NCI-H446 treated with DMSO at 0.1 percent for 48 hours (cell line): ENCODE measurements around the gene KANSL1.
"Not testable (repeated sequence)": the region's sequence is repeated elsewhere in the genome, so short reads cannot be mapped to it uniquely, and the experiment has no call there.

Experiments used
- DNase-seq: peaks from one replicate; lab custom pipeline; 2025; lab: John Stamatoyannopoulos, UW

Gene KANSL1

DNA sequence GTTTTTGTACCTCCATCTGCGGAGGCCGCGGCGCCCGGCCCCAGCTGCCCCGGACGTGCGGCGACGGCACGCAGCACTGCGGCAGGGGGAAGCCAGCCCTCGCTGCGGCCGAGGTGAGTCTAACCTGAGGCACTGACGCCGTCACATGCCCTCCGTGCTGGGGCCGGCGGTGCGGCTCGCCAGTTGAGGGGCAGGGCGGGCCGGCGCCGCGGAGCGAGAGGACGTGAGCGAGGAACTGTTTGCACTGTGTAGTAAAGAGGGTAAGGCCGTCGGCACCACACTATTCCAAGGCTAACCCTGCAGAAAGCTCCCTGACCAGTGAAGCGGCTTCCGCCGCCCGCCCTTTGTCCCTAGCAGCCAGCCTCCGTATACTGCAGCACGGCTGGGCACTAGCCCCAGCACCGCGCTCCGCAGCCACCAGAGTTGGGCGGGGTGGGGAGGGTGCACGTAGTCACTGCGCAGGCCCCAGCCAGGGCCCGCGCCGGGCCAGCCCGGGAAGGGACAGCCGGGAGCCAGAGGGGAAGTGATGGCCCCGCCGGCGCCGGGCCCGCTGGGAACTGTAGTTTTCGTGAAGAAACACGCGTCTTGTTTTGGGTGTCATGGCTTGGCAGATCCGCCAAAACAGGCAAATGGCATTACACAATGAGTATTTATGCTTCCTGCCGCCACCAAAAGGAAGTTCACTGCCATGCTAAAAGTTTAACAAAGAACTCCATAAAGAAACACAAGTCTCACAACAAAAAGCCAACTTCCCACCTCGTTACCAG, 580 bp upstream of the KANSL1 start:
- DNase-seq, result peak; percentile 93

DNA sequence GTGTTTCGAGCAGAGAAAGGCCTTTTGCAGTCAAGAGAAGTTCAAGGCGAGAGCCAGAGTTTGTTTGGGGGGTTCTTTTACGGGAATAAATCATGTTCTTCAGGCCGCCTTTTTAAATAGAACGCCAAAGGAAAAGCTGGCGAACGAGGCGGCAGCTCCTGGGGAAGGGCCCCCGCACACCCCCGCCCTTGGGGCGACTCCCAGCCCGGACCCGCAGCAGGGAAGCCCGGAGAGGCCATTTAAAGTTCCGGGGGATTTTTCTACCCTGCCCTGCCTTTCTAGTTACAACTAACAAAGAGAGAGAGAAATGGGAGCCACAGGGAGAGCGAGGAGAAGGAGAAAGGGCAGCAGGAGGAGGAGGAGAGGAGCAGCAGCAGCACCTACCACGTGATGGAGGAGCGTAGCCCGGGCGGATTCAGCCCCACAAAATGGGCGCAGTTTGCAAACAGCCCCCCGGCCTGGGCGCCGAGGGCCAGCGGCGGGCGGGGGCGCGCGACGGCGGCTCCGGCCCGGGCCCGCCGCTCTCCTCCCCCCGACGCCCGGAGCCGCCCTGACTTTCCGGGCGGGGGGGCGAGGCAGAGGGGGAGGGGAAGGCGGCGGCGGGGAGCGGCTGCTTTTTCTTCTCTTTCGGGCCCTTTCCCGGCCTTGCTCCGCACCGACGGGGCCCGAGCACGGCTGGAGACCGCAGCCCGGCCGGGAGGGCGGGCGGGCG, 634 bp downstream of the KANSL1 start:
- peak; percentile 61 for DNase-seq

DNA sequence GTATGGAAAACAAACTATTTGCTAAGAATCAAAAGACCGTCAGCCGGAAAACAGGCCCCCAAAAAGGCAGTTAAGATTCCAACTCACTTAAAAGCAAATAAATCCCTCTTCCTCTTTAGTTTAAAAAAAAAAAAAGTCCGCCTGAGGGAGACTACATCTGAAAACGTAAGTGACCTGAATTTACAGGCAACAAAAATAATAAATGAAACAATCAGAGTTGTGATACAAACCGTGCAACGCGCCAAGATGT, 1.1 kb downstream of the KANSL1 start:
- DNase-seq, result no peak

DNA sequence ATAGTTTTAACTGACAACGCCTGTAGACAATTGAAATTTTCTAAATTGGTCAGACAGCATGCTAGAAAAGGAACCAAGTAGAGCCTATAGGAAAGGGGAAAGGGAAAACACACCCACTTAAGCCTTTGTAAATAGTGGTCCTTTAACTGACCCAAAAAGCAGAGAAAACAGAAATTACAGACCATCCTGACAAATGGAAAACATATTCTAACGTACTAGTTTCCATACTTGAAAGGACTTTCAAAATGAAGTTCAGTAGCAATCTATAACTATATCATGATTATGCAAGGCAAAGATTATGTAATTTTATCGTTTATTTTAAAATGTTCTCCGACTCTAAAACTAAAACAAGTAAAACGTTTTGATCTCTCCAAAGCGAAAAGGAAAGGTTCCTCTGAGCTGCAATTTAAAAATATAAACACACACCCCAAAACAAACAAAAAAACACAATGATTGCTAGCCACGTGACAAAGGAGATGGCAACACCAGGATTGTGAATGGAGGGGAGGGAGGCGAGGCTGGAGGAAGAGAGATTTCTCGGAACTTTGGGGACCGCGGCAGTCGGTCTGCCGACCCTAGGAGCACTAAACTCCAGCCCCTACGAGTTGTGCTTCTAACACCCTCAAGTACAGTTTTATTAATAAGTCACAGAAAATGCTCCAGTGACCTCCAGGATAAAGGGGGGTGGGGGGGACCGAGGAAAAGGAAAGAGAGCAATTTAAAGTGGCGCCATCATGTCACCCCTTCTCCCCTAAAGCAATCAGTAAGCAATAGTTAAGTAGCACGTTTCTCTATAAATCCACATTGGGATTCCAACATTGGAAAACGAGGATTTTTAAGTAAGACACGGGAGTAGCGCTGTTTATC, 1.7 kb downstream of the KANSL1 start:
- DNase-seq, result no peak

DNA sequence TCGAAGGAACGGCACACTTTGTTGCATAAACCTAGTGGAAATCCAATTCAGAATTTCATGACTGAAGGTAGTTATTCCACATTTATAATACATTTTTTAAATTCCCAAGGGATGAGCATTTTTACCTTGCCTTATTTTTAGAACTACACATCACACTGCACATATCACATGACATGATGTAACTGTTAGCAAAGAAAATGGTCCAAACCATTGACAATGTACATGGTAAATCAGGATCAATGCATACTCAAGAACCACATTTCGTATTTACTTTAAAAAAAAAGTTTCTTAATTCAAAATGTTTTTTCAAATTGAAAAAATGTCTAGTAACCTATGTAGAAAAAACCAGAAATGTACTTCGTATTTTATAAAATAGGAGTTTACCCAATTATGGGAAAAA, 2.5 kb downstream of the KANSL1 start:
- no peak for DNase-seq

DNA sequence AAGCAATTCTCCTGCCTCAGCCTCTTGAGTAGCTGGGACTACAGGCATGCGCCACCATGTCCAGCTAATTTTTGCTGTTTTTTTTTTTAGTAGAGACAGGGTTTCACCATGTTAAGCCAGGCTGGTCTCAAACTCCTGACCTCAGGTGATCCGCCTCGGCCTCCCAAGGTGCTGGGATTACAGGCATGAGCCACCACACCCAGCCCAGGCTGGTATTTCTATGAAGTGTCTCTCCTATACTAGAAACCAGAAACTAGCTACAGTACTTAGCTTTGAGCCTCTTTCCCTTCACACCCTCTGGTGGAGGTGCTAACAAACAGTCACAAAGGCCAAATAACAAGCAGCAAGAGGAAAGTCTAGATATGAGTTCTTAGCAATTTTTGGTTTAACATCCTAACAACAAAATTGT, 6.4 kb downstream of the KANSL1 start:
- not testable (repeated sequence) for DNase-seq

DNA sequence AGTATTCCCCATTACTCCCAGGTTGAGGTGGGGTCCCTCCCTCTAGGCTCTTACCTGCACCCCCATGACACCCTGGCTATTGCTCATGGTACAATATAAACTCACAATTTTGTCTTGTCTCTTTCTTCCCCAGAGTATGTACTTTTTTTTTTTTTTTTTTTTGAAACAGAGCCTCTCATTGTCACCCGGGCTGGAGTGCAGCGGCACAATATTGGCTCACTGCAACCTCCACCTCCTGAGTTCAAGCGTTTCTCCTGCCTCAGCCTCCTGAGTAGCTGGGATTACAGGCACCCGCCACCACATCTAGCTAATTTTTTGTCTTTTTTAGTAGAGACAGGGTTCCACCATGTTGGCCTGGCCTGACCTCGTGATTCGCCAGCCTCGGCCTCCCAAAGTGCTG, 8.5 kb downstream of the KANSL1 start:
- DNase-seq, result no peak

DNA sequence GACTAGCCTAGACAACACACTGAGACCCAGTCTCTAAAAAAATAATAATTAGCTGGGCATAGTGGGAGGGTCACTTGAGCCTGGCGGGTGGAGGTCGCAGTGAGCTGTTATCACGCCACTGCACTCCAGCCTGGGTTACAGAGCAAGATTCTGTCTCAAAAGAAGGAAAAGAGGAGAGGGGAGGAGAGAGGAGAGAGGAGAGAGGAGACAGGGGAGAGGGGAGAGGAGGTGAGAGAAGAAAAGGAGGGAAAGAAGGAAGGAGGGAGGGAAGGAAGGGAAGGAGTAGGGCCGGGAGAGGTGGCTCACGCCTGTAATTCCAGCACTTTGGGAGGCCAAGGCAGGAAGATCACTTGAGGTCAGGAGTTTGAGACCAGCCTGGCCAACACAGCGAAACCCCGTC, 9.8 kb downstream of the KANSL1 start:
- not testable (repeated sequence) for DNase-seq

DNA sequence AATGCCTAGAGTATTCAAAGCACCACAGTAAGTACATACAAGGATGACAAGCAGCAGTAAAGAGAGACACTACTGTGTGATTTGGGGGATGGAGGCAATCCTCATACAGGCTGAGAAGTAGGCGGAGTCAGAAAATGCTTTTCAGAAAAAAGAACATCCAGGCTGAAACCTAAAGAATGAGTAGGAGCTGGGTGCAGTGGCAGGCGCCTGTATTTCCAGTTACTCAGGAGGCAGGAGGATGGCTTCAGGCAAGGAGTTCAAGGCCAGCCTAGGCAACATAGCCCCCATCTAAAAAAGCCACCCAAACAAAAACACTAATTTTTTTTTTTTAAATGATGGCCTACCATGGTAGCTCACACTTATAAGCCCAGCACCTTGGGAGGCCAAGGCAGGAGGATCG, 10.3 kb downstream of the KANSL1 start:
- DNase-seq, result no peak

DNA sequence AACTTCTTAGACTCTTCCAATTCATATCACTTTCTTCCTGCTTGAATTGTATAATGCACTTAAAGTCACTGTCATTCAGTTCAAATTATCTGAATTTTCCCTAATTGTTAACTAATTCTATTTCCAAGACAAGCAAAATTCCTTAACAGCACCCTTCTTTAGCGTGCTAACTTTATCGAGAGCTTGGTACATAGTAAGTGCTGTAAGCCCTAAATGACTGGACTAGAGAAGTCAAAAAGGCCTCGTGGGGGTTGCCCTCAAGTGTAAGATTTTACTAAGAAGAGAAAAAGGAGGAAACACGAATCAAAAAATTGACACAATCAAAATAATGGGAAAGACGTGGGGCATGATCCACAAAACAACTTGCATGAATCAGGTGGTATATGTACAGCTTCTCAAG, 11.3 kb downstream of the KANSL1 start:
- DNase-seq, result no peak

DNA sequence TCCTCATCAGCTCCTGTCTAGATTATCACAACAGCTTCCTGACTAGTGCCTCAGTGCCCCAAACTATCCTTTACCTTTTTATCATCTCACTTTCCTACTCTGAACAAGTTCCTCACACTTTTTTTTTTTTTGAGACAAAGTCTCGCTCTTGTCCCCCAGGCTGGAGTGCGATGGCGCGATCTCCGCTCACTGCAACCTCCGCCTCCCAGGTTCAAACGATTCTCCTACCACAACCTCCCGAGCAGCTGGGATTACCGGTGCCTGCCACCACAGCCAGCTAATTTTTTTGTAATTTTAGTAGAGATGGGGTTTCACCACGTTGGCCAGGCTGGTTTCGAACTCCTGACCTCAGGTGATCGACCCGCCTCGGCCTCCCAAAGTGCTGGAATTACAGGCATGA, 11.9 kb downstream of the KANSL1 start:
- not testable (repeated sequence) for DNase-seq

DNA sequence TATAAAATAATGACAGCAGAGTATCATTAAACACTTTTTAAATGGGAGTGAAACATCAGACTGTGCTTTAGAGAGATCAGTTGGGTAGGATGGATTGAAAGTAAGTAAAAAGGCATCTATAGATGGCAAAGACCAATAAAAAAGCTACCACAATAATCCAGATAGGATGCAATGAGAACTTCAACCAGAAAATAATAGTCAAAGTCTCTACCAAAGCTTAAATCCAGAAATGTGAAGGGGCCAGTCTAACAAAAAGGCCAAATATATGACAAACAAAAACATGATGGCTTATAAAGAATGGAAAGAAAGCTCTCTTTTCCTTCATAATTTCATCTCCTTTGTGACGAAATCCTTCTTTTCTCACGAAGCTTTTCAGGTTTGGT, 12.3 kb downstream of the KANSL1 start:
- no peak for DNase-seq

DNA sequence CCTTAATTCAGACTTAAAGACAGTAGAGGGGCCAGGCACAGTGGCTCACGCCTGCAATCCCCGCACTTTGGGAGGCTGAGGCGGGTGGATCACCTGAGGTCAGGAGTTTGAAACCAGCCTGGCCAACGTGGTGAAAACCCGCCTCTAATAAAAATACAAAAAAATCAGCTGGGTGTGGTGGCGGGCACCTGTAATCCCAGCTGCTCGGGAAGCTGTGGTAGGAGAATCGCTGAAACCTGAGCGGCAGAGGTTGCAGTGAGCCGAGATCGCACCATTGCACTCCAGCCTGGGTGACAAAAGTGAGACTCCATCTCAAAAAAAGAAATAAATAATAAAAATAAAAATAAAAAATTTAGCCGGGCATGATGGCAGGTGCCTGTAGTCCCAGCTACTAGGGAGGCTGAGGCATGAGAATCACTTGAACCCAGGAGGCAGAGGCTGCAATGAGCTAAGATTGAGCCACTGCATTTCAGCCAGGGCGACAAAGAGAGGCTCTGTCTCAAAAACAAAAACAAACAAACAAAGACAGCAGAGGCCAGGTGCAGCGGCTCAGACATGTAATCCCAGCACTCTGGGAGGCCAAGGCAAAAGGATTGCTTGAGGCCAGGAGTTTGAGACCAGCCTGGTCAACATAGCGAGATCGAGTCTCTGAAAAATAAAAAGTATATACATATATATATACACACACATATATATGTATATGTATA, 12.9 kb downstream of the KANSL1 start:
- DNase-seq, result not testable (repeated sequence)

DNA sequence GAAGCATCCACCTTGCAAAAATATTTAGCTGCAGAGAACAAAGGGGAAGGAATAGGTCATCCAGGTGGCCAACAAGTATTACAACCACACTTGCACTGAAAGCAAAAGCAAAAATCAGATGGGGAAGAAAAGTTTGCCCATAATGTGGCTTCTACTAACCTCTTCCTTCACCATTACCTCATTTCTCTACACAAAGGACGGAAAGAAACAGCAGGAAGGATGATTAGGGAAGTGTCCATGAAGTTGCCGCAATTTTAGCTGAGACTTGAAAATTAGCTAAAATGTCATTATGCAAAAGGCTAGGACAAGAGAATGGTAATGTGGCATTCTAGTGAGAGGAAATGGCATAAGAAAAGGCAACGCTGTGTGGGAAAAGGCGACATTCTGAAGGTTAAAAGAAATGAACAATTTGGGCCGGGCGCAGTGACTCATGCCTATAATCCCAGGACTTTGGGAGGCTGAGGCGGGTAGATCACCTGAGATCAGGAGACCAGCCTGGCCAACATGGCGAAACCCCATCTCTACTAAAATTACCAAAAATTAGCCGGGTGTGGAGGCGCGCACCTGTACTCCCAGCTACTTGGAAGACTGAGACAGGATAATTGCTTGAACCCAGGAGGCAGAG, 13.7 kb downstream of the KANSL1 start:
- no peak for DNase-seq

DNA sequence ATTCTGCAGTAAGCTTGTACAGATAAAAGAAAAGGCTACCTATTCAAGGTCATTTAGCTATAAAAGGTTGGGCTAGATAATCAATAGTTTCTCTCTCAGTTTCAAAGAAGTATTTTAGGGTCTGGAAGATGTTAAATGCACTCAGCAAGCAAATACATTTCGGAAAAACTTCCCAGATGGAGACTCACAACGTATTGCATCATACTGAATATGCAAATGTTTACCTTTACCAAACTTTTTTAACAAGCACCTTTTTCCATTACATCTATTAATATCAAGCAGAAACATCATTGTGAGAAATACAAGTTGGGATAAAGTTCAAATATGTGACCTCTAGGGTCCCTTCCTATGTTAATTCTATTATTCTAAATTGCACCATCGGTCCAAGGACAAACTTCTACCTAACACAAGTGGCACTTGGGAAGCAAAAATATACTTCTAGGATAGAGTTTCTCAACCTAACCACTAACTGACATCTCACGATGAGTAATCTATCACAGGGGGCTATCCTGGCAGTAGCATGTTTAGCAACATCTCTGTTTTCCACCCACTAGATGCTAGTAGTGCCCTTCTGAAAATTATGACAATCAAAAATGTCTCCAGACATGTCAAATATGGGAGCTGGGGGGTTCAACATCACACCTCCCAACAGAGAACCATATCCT, 14.5 kb downstream of the KANSL1 start:
- no peak for DNase-seq

DNA sequence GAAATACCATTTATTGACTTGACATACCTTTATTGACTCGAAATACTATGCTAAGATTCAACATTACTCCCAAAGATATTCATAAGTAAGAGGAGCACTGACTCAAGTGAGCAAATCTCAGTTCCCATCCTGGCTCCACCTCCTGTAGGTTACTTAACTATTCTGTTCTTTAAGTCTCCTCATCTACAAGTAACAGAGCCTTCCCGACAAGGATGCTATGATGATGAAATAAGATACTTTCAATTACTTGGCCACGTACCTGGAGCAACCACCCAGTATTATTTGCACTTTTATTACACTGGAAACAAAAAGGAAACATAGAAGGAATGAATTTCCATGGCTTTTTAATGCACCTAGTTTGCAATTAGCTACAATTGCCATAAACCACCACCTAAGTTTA, 16.3 kb downstream of the KANSL1 start:
- no peak for DNase-seq

DNA sequence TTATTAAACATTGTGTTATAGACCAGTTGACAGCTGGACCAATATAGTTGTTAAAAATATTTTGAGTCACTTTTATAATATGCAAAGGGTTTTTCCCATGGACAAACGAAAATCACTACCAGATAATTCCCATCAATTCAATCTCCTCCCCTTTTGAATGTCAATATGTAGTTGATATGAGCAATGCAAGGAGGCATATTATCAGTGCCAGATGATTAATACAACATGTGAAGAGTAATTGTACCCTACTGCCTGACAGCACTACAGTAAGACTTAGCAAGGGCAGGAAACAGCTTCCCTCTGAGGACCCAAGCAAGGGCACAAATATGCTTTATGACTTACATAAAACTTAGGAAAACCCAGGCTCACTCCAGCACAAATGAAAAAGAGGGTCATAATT, 17.3 kb downstream of the KANSL1 start:
- no peak for DNase-seq

DNA sequence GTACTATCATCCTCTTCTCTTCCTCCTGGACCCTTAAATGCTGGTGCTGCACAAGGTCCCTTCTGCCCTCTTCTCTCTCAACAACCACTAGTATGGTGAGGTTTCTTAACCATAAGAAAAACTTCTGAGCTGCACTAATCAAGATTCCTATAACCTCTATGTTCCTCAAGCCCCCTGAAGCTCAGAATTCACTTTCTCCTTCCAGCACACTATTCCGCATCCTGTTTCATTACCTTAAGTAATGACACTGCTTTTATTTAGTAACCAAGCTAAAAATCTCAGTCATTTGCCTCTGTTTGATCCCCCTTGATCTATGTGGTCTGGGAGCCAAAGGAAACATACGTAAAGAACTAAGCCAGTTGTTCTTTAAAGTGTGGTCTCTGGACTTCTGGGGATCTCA, 20.1 kb downstream of the KANSL1 start:
- DNase-seq, result no peak

DNA sequence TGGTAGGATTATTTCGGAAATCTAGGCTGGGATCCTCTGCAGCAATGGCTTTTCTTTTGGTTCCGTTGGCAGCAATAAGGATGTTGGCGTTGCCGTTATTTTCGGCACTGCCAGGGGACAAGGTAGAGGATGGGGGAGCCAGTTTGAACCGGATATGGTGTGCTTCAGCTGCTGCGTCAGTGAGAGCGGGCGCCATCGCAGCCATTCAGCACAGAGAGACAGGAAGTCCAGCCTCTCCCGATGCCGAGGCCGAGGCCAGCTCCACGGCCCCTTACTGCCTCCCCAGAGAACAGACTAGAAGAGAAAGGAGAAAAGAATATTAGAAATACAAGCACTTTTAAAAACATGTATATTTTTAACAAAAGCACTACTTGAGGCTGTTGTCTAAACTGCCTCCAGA, 21.3 kb downstream of the KANSL1 start:
- no peak for DNase-seq

DNA sequence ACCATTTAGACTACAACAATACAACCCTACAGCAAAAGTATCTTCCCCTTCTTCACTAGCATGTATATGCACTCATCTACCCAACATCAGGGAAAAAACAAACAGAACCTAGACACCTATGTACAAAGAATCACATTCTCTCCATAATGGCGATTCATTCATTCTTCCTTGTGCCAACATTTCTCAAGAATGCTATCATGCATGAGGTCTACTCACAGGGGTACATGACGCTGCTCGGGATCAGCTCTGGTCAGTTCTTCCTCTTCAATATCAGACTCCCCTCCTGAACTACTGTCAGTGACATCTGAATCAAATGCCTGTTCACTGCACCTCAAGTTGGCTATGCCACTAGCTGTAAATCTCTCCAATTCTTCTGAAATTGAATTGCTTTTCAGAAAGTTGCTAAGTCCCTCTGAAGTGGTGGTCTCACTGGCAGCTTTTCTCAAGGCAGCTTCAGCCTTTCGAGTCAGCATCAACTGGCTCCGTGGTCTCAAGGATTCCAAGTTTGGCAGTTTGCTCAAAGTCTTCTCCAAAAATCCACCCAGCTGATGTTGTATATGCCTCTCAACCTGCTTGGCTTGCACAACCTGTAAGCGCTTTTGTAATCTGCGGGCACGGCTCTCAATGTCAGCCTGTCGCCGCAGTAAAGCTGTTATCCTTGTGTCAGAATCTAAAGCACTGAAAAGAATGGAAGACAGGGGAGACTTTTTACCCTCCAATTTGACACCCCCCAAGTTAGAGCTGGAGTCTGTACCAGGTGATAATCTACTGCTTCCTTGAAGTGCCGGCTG, 22.4 kb downstream of the KANSL1 start:
- DNase-seq, result no peak
